Activated CD4-positive, alpha-beta T cell treated with anti-CD3 and anti-CD28 coated beads, Interleukin-2, amount 10 ng/mL, durations not matched to agents 7 days and 5 days (primary cell): Measurements from ENCODE around the gene FKBP5. TPM values are rescaled to one million over a fixed set of nuclear protein-coding genes. Genes with fewer than 3 reads are reported as not detected.
"Not testable (repeated sequence)": the region's sequence is repeated elsewhere in the genome, so short reads cannot be mapped to it uniquely, and the experiment has no call there.

Experiments
- CTCF ChIA-PET: fragments of 350-600 bp; sonication (Branson Sonifier 250); formaldehyde crosslinking; loops from one replicate; lab custom pipeline; 2021; ENCODE audit warnings: antibody characterized with exemption; lab: Charles Lee
- POLR2A ChIA-PET: fragments of 350-600 bp; sonication (Branson Sonifier 250); formaldehyde crosslinking; loops from one replicate; lab custom pipeline; 2021; ENCODE audit warnings: antibody characterized with exemption; lab: Charles Lee
- DNase-seq: peaks from one replicate; pipeline ENCODE4 v3.0.0-alpha.2; 2020
- H3K27ac Mint-ChIP-seq: one replicate; pipeline ENCODE4 v1.8.0; 2021; ENCODE audit warnings: mild to moderate bottlenecking, moderate library complexity, mixed read lengths
- H3K27me3 Mint-ChIP-seq: one replicate; pipeline ENCODE4 v1.8.0; 2021; ENCODE audit warnings: mixed read lengths
- H3K36me3 Mint-ChIP-seq: one replicate; pipeline ENCODE4 v1.8.0; 2021; ENCODE audit warnings: low read depth, mixed read lengths
- H3K4me1 Mint-ChIP-seq: one replicate; pipeline ENCODE4 v1.8.0; 2021; ENCODE audit warnings: mixed read lengths
- H3K4me3 Mint-ChIP-seq: one replicate; pipeline ENCODE4 v1.8.0; 2021; ENCODE audit warnings: mild to moderate bottlenecking, moderate library complexity, mixed read lengths
- H3K9me3 Mint-ChIP-seq: one replicate; pipeline ENCODE4 v1.8.0; 2021; ENCODE audit warnings: mixed read lengths
- total RNA-seq, 2 experiments: library from RNA; stranded (reverse); gene quantifications; one replicate each; pipeline ENCODE4 v1.2.3, GENCODE V29; 2021

The FKBP5 gene
- total RNA-seq, 2 experiments from 2014 or later = 94.2 to 100 TPM

DNA sequence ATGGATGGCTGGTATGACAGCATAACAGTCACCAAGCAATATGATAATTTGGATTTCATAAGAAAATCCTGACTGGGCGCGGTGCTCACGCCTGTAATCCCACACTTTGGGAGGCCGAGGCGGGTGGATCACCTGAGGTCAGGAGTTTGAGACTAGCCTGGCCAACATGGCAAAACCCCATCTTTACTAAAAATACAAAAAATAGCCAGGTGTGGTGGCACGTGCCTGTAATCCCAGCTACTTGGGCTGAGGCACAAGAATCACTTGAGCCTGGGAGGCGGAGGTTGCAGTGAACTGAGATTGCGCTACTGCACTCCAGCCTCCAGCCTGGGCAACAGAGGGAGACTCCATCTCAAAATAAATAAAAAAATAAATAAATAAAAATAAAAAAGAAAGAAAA, 90.1 kb downstream of the FKBP5 start:
- H3K36me3 Mint-ChIP-seq = peaks cover 49% of the 10 kb centered on the region
- DNase-seq, H3K27me3 Mint-ChIP-seq, H3K27ac Mint-ChIP-seq, H3K9me3 Mint-ChIP-seq, H3K4me3 Mint-ChIP-seq, POLR2A ChIA-PET: not testable (repeated sequence)
- H3K4me1 Mint-ChIP-seq = peaks cover 79% of the 10 kb centered on the region
- CTCF ChIA-PET = interaction anchor here (1.9 kb wide), 1 partner anchor 138 kb away, joined by 4 read pairs; the partner anchor contains the start of gene ARMC12

DNA sequence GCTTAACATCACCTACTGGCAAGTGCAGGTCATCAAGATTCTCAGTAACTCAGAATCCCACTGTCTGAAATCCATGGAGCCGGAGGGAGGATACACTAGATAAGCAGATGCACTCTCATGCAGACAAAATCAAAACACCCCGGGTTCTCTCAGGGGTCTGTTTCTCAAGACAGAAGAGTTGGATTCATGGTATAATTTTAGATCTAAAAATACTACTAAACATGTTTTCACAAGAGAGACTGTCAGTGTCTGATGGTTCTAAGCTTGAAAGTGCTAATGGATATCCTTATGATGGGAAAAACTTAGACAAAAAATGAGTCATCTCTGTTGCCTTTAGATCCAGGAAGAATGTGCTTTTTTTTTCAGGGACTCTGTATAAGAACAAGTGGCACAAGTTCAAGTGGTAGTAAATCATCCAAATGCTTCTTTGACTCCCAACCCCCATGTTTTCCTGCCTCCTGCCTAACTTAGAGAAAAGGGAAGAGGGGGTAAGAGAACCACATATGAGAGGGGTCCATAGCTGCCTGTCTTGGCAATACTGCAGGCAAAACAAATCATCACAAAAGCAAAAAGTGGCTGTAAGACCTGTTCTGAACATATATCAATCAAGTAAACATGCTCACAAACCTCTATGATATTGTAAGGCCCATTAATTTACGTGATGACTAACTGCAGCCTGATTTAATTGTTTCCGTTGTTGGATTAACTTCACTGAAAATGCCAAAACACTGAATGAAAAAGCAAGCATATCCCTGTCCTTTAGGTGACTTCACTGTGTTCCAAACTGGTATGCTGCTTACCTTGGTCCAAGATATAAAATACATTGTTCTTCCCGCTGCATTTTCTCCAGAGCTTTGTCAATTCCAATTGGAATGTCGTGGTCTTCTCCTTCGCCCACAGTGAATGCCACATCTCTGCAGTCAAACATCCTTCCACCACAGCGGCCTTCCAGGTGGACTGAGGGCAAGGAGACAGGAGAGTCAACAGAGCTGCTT, 92.0 kb downstream of the FKBP5 start:
- Mint-ChIP-seq H3K4me1 (peaks cover 82% of the 10 kb centered on the region), H3K36me3 (peaks cover 61% of the 10 kb centered on the region), H3K4me3 (no peak overlapping the region), H3K9me3 (no peaks in the 10 kb centered on the region), H3K27me3 (no peaks in the 10 kb centered on the region), H3K27ac (peak overlapping the region; percentile 37)
- DNase-seq = no peak
- CTCF ChIA-PET = interaction anchor here (1.1 to 2.2 kb wide), 3 partner anchors 11 to 141 kb away, joined by 3 to 10 read pairs (median 4); partner anchors contain the start of gene ARMC12
- POLR2A ChIA-PET = no interaction called here

- ChIA-PET POLR2A (no interaction called here), CTCF (interaction anchor here (0.6 to 2.2 kb wide), 5 partner anchors 8 to 142 kb away, joined by 3 to 10 read pairs (median 5); partner anchors contain the start of gene ARMC12)
- H3K4me3 Mint-ChIP-seq = peak overlapping the region; percentile 27
- peaks cover 74% of the 10 kb centered on the region for H3K4me1 Mint-ChIP-seq
- H3K36me3 Mint-ChIP-seq = peaks cover 70% of the 10 kb centered on the region
- H3K9me3 Mint-ChIP-seq = no peaks in the 10 kb centered on the region
- peak overlapping the region; percentile 61 for H3K27ac Mint-ChIP-seq
- no peaks in the 10 kb centered on the region for H3K27me3 Mint-ChIP-seq
- peak; percentile 27 for DNase-seq
Measured at GRCh38 chr6:35594503-35595186, 94.1 kb downstream of the FKBP5 start.

- H3K27ac Mint-ChIP-seq = peak overlapping the region; percentile 78
- no peak overlapping the region for H3K4me3 Mint-ChIP-seq
- peaks cover 71% of the 10 kb centered on the region for H3K4me1 Mint-ChIP-seq
- no peak for DNase-seq
- H3K36me3 Mint-ChIP-seq = peaks cover 78% of the 10 kb centered on the region
- no peaks in the 10 kb centered on the region for H3K9me3 Mint-ChIP-seq
- no peaks in the 10 kb centered on the region for H3K27me3 Mint-ChIP-seq
- ChIA-PET CTCF (interaction anchor here (0.7 to 5.1 kb wide), 9 partner anchors 8 to 147 kb away, joined by 3 to 41 read pairs (median 4); partner anchors contain the start of gene ARMC12), POLR2A (no interaction called here)
Measured at GRCh38 chr6:35592178-35592577, 96.5 kb downstream of the FKBP5 start.

- no peak overlapping the region for H3K4me3 Mint-ChIP-seq
- peaks cover 79% of the 10 kb centered on the region for H3K36me3 Mint-ChIP-seq
- H3K4me1 Mint-ChIP-seq = peaks cover 74% of the 10 kb centered on the region
- DNase-seq = no peak
- CTCF ChIA-PET = interaction anchor here (0.6 to 5.1 kb wide), 12 partner anchors 10 to 443 kb away, joined by 3 to 41 read pairs (median 4); partner anchors contain the start of gene ARMC12
- H3K9me3 Mint-ChIP-seq = no peaks in the 10 kb centered on the region
- POLR2A ChIA-PET = interaction anchor here (0.6 kb wide), 1 partner anchor 121 kb away, joined by 5 read pairs; no protein-coding TSS in a partner anchor
- peak overlapping the region; percentile 78 for H3K27ac Mint-ChIP-seq
- H3K27me3 Mint-ChIP-seq = no peaks in the 10 kb centered on the region
Measured at GRCh38 chr6:35590622-35591066, 98.1 kb downstream of the FKBP5 start.

- H3K4me1 Mint-ChIP-seq = peaks cover 72% of the 10 kb centered on the region
- no peak overlapping the region for H3K4me3 Mint-ChIP-seq
- no peaks in the 10 kb centered on the region for H3K27me3 Mint-ChIP-seq
- DNase-seq = no peak
- POLR2A ChIA-PET = interaction anchor here (0.7 kb wide), 1 partner anchor 86 kb away, joined by 3 read pairs; no protein-coding TSS in a partner anchor
- H3K27ac Mint-ChIP-seq = peak overlapping the region; percentile 71
- H3K9me3 Mint-ChIP-seq = no peaks in the 10 kb centered on the region
- peaks cover 75% of the 10 kb centered on the region for H3K36me3 Mint-ChIP-seq
- CTCF ChIA-PET = interaction anchor here (0.6 to 5.1 kb wide), 5 partner anchors 11 to 881 kb away, joined by 3 to 41 read pairs (median 8); partner anchors contain the start of gene ARMC12
Measured at GRCh38 chr6:35589904-35590303, 98.8 kb downstream of the FKBP5 start.

GRCh38 chr6:35589201-35589739, 99.4 kb downstream of the FKBP5 start:
- H3K27me3 Mint-ChIP-seq = no peaks in the 10 kb centered on the region
- H3K9me3 Mint-ChIP-seq = no peaks in the 10 kb centered on the region
- H3K36me3 Mint-ChIP-seq = peaks cover 70% of the 10 kb centered on the region
- no peak for DNase-seq
- ChIA-PET CTCF (interaction anchor here (0.7 to 5.1 kb wide), 2 partner anchors 147 to 163 kb away, joined by 4 to 41 read pairs; partner anchors contain the start of gene ARMC12), POLR2A (interaction anchor here (0.7 kb wide), 1 partner anchor 86 kb away, joined by 3 read pairs; no protein-coding TSS in a partner anchor)
- H3K4me1 Mint-ChIP-seq = peaks cover 71% of the 10 kb centered on the region
- peak overlapping the region; percentile 71 for H3K27ac Mint-ChIP-seq
- H3K4me3 Mint-ChIP-seq = no peak overlapping the region

- ChIA-PET POLR2A (no interaction called here), CTCF (interaction anchor here (1.1 to 1.5 kb wide), 3 partner anchors 11 to 145 kb away, joined by 3 to 4 read pairs (median 3); no protein-coding TSS in a partner anchor)
- no peak for DNase-seq
- Mint-ChIP-seq H3K27me3 (no peaks in the 10 kb centered on the region), H3K4me3 (no peak overlapping the region), H3K4me1 (peaks cover 66% of the 10 kb centered on the region), H3K9me3 (no peaks in the 10 kb centered on the region), H3K36me3 (peaks cover 56% of the 10 kb centered on the region), H3K27ac (peak overlapping the region; percentile 75)
Measured at GRCh38 chr6:35587167-35587566, 101.5 kb downstream of the FKBP5 start.

DNA sequence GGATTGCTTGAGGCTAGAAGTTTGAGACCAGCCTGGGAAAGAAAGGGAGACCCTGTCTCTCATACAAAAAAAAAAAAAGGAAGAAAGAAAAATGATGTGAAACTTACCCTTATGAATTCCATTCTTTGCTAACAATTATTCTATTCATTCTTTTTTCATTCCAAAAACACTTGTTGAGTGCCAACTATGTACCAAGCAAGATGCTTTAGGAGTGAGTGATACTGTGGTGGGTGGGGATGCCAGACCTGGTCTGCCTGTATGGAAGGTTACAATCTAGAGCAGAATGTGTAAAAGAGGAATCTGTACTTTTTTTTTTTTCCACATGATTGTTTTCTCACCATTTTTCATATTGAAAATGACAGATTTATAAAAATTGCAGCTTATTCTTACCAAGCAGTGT, 102.2 kb downstream of the FKBP5 start:
- H3K27ac Mint-ChIP-seq = peak overlapping the region; percentile 81
- CTCF ChIA-PET = interaction anchor here (1.5 to 3.8 kb wide), 2 partner anchors 146 to 150 kb away, joined by 3 to 21 read pairs; partner anchors contain the start of gene ARMC12
- H3K4me1 Mint-ChIP-seq = peaks cover 66% of the 10 kb centered on the region
- H3K9me3 Mint-ChIP-seq = no peaks in the 10 kb centered on the region
- H3K36me3 Mint-ChIP-seq = peaks cover 58% of the 10 kb centered on the region
- no peak overlapping the region for H3K4me3 Mint-ChIP-seq
- POLR2A ChIA-PET = no interaction called here
- H3K27me3 Mint-ChIP-seq = no peaks in the 10 kb centered on the region
- DNase-seq = no peak

DNA sequence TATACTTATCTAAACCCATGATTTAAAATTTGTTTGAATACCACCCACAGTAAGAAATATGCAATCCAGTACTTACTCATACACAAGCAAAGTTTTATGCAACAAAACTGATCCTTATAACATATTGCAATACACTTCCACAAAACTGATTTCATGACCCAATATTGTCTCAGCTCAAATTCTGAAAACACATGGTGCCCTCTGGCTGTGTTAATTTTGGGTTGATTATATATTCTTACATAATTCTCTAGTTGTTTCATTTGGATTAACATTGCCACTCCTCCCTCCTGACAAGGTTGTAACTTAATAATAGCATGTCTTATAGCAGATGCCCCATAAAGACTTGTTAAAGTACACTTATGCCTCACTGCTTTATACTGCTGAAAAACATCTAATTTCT, 103.1 kb downstream of the FKBP5 start:
- no peaks in the 10 kb centered on the region for H3K9me3 Mint-ChIP-seq
- ChIA-PET POLR2A (interaction anchor here (0.6 kb wide), 2 partner anchors 32 to 131 kb away, joined by 3 read pairs; no protein-coding TSS in a partner anchor), CTCF (interaction anchor here (1.5 to 3.8 kb wide), 3 partner anchors 12 to 151 kb away, joined by 4 to 21 read pairs (median 7); partner anchors contain the start of gene ARMC12)
- H3K4me3 Mint-ChIP-seq = no peak overlapping the region
- no peak for DNase-seq
- H3K27me3 Mint-ChIP-seq = no peaks in the 10 kb centered on the region
- peaks cover 61% of the 10 kb centered on the region for H3K4me1 Mint-ChIP-seq
- H3K36me3 Mint-ChIP-seq = peaks cover 56% of the 10 kb centered on the region
- peak overlapping the region; percentile 81 for H3K27ac Mint-ChIP-seq

GRCh38 chr6:35583893-35584688, 104.6 kb downstream of the FKBP5 start:
- DNase-seq = peak; percentile 83
- Mint-ChIP-seq H3K36me3 (peaks cover 46% of the 10 kb centered on the region), H3K27ac (peak overlapping the region; percentile 67), H3K27me3 (no peaks in the 10 kb centered on the region), H3K4me1 (peaks cover 56% of the 10 kb centered on the region), H3K9me3 (no peaks in the 10 kb centered on the region), H3K4me3 (no peak overlapping the region)
- CTCF ChIA-PET = interaction anchor here (0.8 to 3.8 kb wide), 7 partner anchors 11 to 189 kb away, joined by 3 to 21 read pairs (median 4); partner anchors contain the start of gene ARMC12
- POLR2A ChIA-PET = no interaction called here
